Left kidney (tissue), 1 donor: Measurements from ENCODE around the gene COG1. TPM values are rescaled to one million over a fixed set of nuclear protein-coding genes. Genes with fewer than 3 reads are reported as not detected.

Experiments used
- polyA plus RNA-seq: library from polyadenylated mRNA; unstranded; fragments of 120-200 nt; gene quantifications from one replicate; pipeline ENCODE4 v1.2.1, GENCODE V29; 2013; ENCODE audit not compliant: insufficient read length

COG1 gene
- polyA plus RNA-seq, 1 donor: 61.4 TPM

Other genes starting within 250 kb of the COG1 start
- gene SLC39A11, start 100.4 kb upstream of the COG1 start, polyA plus RNA-seq: 24.4 TPM
- gene SSTR2, start 28.0 kb upstream of the COG1 start, polyA plus RNA-seq: 2.9 TPM
- gene CPSF4L, start 68.8 kb downstream of the COG1 start, polyA plus RNA-seq: 0.15 TPM
- gene CDC42EP4, start 118.9 kb downstream of the COG1 start, polyA plus RNA-seq: 39.3 TPM